HS-5 (cell line): Measurements from ENCODE around the gene ACOXL.

Source experiments
- DNase-seq: peaks from one replicate; pipeline ENCODE4 v3.0.0-alpha.2; 2012; ENCODE audit warnings: low read depth

Gene ACOXL

GRCh38 chr2:110978148-110978547 lies 245.8 kb downstream of the ACOXL start:
- no peak for DNase-seq

GRCh38 chr2:110978756-110979470 lies 246.5 kb downstream of the ACOXL start:
- DNase-seq: no peak

GRCh38 chr2:110979471-110980338 lies 247.3 kb downstream of the ACOXL start:
- DNase-seq: no peak

GRCh38 chr2:110980339-110981062 lies 248.1 kb downstream of the ACOXL start:
- no peak for DNase-seq

GRCh38 chr2:110983133-110983532 lies 250.8 kb downstream of the ACOXL start:
- no peak for DNase-seq

- no peak for DNase-seq
Observed at GRCh38 chr2:110984694-110985490, 252.5 kb downstream of the ACOXL start.

- no peak for DNase-seq
Observed at GRCh38 chr2:110990440-110990839, 258.1 kb downstream of the ACOXL start.

GRCh38 chr2:110991911-110992310 lies 259.5 kb downstream of the ACOXL start:
- DNase-seq: no peak

- DNase-seq: no peak
Observed at GRCh38 chr2:110992886-110993285, 260.5 kb downstream of the ACOXL start.

- DNase-seq: no peak
Observed at GRCh38 chr2:110993557-110994231, 261.3 kb downstream of the ACOXL start.

GRCh38 chr2:110994250-110994961 lies 262.0 kb downstream of the ACOXL start:
- no peak for DNase-seq

GRCh38 chr2:110995911-110996310 lies 263.5 kb downstream of the ACOXL start:
- no peak for DNase-seq

- no peak for DNase-seq
Observed at GRCh38 chr2:110997331-110998045, 265.1 kb downstream of the ACOXL start.

GRCh38 chr2:110998311-110998710 lies 265.9 kb downstream of the ACOXL start:
- no peak for DNase-seq

GRCh38 chr2:110999626-111000025 lies 267.3 kb downstream of the ACOXL start:
- no peak for DNase-seq

GRCh38 chr2:111005307-111005706 lies 272.9 kb downstream of the ACOXL start:
- DNase-seq: no peak

GRCh38 chr2:111005821-111006220 lies 273.4 kb downstream of the ACOXL start:
- DNase-seq: no peak

GRCh38 chr2:111007757-111008688 lies 275.6 kb downstream of the ACOXL start:
- no peak for DNase-seq

- no peak for DNase-seq
Observed at GRCh38 chr2:111011218-111011617, 278.8 kb downstream of the ACOXL start.
